Loucy (cell line): Measurements from ENCODE around the gene HPCAL4.

Experiments used
- H2AFZ ChIP-seq: fragments of 200-600 bp; sonication (generic); 2 replicates; pipeline ENCODE4 v1.6.0; 2016; ENCODE audit warnings: antibody characterized with exemption, mild to moderate bottlenecking, low read length, moderate library complexity
- H3F3A ChIP-seq: fragments of 200-600 bp; 2 replicates; pipeline ENCODE4 v1.6.0; 2016; ENCODE audit warnings: antibody characterized with exemption, low read depth, mild to moderate bottlenecking
- H3K27me3 ChIP-seq: fragments of 200-600 bp; sonication (generic); 2 replicates; pipeline ENCODE4 v1.6.1; 2014; ENCODE audit warnings: low read length, mild to moderate bottlenecking; ENCODE audit not compliant: insufficient read depth, poor library complexity, severe bottlenecking
- H3K36me3 ChIP-seq: fragments of 200-600 bp; sonication (generic); 2 replicates; pipeline ENCODE4 v1.6.1; 2016; ENCODE audit warnings: low read length; ENCODE audit not compliant: insufficient read depth
- H3K4me1 ChIP-seq: fragments of 200-600 bp; sonication (generic); 2 replicates; pipeline ENCODE4 v1.5.1; 2014; ENCODE audit warnings: low read length, mild to moderate bottlenecking; ENCODE audit not compliant: insufficient read depth, poor library complexity, severe bottlenecking
- H3K4me2 ChIP-seq: fragments of 200-600 bp; sonication (generic); 2 replicates; pipeline ENCODE4 v1.6.0; 2014; ENCODE audit warnings: antibody characterized with exemption, low read length, low read depth, mild to moderate bottlenecking; ENCODE audit not compliant: poor library complexity, severe bottlenecking
- H3K4me3 ChIP-seq: fragments of 200-600 bp; sonication (generic); 2 replicates; pipeline ENCODE4 v1.5.1; 2014; ENCODE audit warnings: low read length, mild to moderate bottlenecking, mixed read lengths; ENCODE audit not compliant: poor library complexity, severe bottlenecking
- H3K79me2 ChIP-seq: fragments of 200-600 bp; sonication (generic); 2 replicates; pipeline ENCODE4 v1.6.1; 2014; ENCODE audit warnings: low read length; ENCODE audit not compliant: insufficient read depth
- H3K9ac ChIP-seq: fragments of 200-600 bp; sonication (generic); 2 replicates; pipeline ENCODE4 v1.6.0; 2014; ENCODE audit warnings: mild to moderate bottlenecking, low read depth, low read length, moderate library complexity; ENCODE audit not compliant: poor library complexity, severe bottlenecking
- H3K9me2 ChIP-seq: fragments of 200-600 bp; sonication (generic); replicated peaks from 2 replicates; pipeline ENCODE4 v1.6.1; 2016; ENCODE audit warnings: low read depth, low read length, mixed read lengths
- H3K9me3 ChIP-seq: fragments of 200-600 bp; sonication (generic); 2 replicates; pipeline ENCODE4 v1.6.1; 2014; ENCODE audit warnings: mild to moderate bottlenecking, antibody characterized with exemption, low read length, low read depth; ENCODE audit not compliant: insufficient read depth
- H4K20me1 ChIP-seq: fragments of 200-600 bp; sonication (generic); 2 replicates; pipeline ENCODE4 v1.6.0; 2014; ENCODE audit warnings: antibody characterized with exemption, low read length, mild to moderate bottlenecking; ENCODE audit not compliant: insufficient read depth, poor library complexity, severe bottlenecking
- EZH2phosphoT487 ChIP-seq: fragments of 200-600 bp; IDR thresholded peaks from 2 replicates; pipeline ENCODE4 v1.6.1; 2018; ENCODE audit warnings: antibody characterized with exemption, mild to moderate bottlenecking, moderate library complexity, borderline replicate concordance
- TF ChIP-seq, protein P1 (sequence below): fragments of 200-600 bp; sonication (generic); conservative IDR thresholded peaks from 2 replicates; pipeline ENCODE4 v1.5.1; 2014; ENCODE audit warnings: mild to moderate bottlenecking, antibody characterized with exemption, low read length

The HPCAL4 gene

DNA sequence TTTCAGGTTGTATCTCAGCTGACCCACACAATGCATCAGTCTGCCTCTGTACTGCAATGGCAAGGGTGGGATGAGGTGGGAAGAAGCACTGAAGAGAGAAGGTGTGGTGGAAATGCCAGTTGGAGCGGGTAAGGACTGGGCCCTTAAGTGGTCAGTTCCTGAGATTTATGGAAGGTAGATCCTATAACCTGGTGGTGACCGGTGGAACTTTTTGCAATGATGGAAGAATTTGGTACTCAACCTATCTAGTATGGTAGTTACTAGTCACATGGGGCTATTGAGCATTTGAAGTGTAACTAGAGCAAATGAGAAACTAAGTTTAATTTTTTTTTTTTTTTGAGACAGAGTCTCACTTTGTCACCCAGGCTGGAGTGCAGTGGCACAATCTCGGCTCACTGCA is 8.2 kb upstream of the HPCAL4 start:
- Histone ChIP-seq H2AFZ (no peak overlapping the region), H3K4me3 (no peak overlapping the region), H3K4me1 (no peaks in the 10 kb centered on the region), H3K36me3 (no peaks in the 10 kb centered on the region), H3K9me2 (no peaks in the 10 kb centered on the region), H3K79me2 (no peaks in the 10 kb centered on the region), H3F3A (no peaks in the 10 kb centered on the region), H3K4me2 (no peak overlapping the region), H3K9me3 (no peaks in the 10 kb centered on the region), H3K27me3 (no peaks in the 10 kb centered on the region), H4K20me1 (no peaks in the 10 kb centered on the region), H3K9ac (no peak overlapping the region)
- no peak for TF ChIP-seq EZH2phosphoT487
- TF ChIP-seq, protein P1, sequence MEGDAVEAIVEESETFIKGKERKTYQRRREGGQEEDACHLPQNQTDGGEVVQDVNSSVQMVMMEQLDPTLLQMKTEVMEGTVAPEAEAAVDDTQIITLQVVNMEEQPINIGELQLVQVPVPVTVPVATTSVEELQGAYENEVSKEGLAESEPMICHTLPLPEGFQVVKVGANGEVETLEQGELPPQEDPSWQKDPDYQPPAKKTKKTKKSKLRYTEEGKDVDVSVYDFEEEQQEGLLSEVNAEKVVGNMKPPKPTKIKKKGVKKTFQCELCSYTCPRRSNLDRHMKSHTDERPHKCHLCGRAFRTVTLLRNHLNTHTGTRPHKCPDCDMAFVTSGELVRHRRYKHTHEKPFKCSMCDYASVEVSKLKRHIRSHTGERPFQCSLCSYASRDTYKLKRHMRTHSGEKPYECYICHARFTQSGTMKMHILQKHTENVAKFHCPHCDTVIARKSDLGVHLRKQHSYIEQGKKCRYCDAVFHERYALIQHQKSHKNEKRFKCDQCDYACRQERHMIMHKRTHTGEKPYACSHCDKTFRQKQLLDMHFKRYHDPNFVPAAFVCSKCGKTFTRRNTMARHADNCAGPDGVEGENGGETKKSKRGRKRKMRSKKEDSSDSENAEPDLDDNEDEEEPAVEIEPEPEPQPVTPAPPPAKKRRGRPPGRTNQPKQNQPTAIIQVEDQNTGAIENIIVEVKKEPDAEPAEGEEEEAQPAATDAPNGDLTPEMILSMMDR = no peak

DNA sequence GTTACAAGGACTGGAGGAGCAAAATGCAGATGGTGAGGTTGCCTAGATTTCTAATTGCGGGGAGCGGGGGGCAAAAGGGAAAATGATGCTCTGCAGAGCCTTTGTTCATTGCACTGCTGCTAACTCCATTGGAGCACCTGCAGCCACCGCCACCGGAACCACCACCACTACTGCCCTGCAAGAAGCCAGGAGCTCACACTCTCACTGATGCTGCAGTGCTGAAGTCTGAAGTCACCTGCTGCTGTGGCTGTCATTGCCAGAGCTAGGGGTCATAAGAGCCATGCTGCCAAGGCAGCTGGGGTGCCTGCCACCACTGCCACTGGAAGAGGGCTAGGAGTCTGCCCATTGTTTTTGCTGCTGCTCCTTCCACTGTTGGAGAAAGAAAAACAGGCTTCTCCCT is 7.3 kb upstream of the HPCAL4 start:
- Histone ChIP-seq H3K27me3 (no peaks in the 10 kb centered on the region), H3K4me1 (no peaks in the 10 kb centered on the region)

DNA sequence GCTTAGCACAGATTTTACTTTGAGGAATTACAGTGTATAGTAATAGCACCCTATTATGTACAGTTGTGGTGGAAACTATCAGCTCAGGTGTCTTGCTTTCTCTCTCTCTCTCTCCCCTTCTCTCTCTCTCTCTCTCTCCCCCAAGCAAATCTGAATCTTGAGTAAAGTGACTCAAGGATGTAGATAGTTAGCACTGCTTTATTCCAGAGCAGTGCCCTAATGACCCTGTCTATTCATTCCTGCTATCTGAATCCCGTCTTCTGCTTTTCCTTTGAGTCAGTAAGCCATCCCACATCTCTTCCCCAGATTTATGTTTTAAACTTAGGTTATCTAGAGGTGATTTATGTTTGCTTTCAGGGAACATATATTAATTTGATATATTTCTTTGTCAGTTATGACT is 5.2 kb upstream of the HPCAL4 start:
- no peak overlapping the region for H3K9ac ChIP-seq
- TF ChIP-seq, protein P1 = no peak
- no peak for TF ChIP-seq EZH2phosphoT487
- H4K20me1 ChIP-seq = no peaks in the 10 kb centered on the region
- no peaks in the 10 kb centered on the region for H3K4me1 ChIP-seq
- H3K79me2 ChIP-seq = no peaks in the 10 kb centered on the region
- no peak overlapping the region for H3K4me3 ChIP-seq
- H3K4me2 ChIP-seq = no peak overlapping the region
- H3F3A ChIP-seq = no peaks in the 10 kb centered on the region
- no peaks in the 10 kb centered on the region for H3K36me3 ChIP-seq
- no peaks in the 10 kb centered on the region for H3K27me3 ChIP-seq
- H3K9me2 ChIP-seq = no peaks in the 10 kb centered on the region
- H2AFZ ChIP-seq = no peak overlapping the region
- no peaks in the 10 kb centered on the region for H3K9me3 ChIP-seq

More for the DNA sequence above, 7.3 kb upstream of the HPCAL4 start:
- H3K36me3 ChIP-seq = no peaks in the 10 kb centered on the region
- no peaks in the 10 kb centered on the region for H3K9me2 ChIP-seq
- H3K4me3 ChIP-seq = no peak overlapping the region
- H3K79me2 ChIP-seq = no peaks in the 10 kb centered on the region
- H4K20me1 ChIP-seq = no peaks in the 10 kb centered on the region
- no peak overlapping the region for H3K9ac ChIP-seq
- no peaks in the 10 kb centered on the region for H3F3A ChIP-seq
- H2AFZ ChIP-seq = no peak overlapping the region
- H3K9me3 ChIP-seq = no peaks in the 10 kb centered on the region
- TF ChIP-seq EZH2phosphoT487 = no peak
- TF ChIP-seq, protein P1 = no peak
- H3K4me2 ChIP-seq = no peak overlapping the region
